Activated naive CD8-positive, alpha-beta T cell treated with anti-CD3 and anti-CD28 coated beads, Interleukin-2, amount 50 U/mL, for 24 hours (primary cell): ENCODE results near the gene CCDC154.

ENCODE experiments used
- ATAC-seq: fragments of 150-1000 bp; cut with Tn5 transposase; one replicate; pipeline ENCODE4 v1.10.0; 2021
- DNase-seq: peaks from one replicate; pipeline ENCODE4 v3.0.0; 2021
- H3K27ac Mint-ChIP-seq: one replicate; pipeline ENCODE4 v1.8.0; 2021; ENCODE audit warnings: mild to moderate bottlenecking, mixed read lengths
- H3K27me3 Mint-ChIP-seq: one replicate; pipeline ENCODE4 v1.8.0; 2021; ENCODE audit warnings: mixed read lengths
- H3K36me3 Mint-ChIP-seq: one replicate; pipeline ENCODE4 v1.8.0; 2021; ENCODE audit warnings: low read depth, mixed read lengths
- H3K4me1 Mint-ChIP-seq: one replicate; pipeline ENCODE4 v1.8.0; 2021; ENCODE audit warnings: mixed read lengths
- H3K4me3 Mint-ChIP-seq: one replicate; pipeline ENCODE4 v1.8.0; 2021; ENCODE audit warnings: mild to moderate bottlenecking, moderate library complexity, mixed read lengths
- H3K9me3 Mint-ChIP-seq: one replicate; pipeline ENCODE4 v1.8.0; 2021; ENCODE audit warnings: mixed read lengths

The CCDC154 gene

GRCh38 chr16:1466054-1466453 lies 21.7 kb upstream of the CCDC154 start:
- H3K4me1 Mint-ChIP-seq: peaks cover 11% of the 10 kb centered on the region
- no peaks in the 10 kb centered on the region for H3K9me3 Mint-ChIP-seq
- H3K27me3 Mint-ChIP-seq: no peaks in the 10 kb centered on the region
- ATAC-seq (no peak), DNase-seq (no peak)
- H3K4me3 Mint-ChIP-seq: no peak overlapping the region
- H3K27ac Mint-ChIP-seq: no peak overlapping the region
- no peaks in the 10 kb centered on the region for H3K36me3 Mint-ChIP-seq

DNA sequence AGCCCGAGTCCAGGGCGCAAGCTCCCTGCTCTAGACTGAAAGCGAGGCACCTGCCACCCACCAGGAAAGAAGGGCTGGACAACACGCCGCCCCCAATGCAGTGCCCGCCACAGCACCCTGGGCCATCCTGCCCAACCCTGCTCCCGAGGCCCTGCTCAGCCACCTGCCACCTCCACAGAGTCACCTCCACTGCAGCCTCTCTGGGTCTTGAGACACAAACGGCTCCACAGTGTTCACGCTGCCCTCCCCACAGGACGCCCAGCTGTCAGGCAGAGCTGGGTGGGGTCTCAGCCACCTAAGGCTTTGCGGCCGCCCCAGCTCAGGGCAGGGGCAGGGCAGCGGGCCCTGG lies 21.2 kb upstream of the CCDC154 start:
- H3K27ac Mint-ChIP-seq: no peak overlapping the region

GRCh38 chr16:1464894-1465566 lies 20.7 kb upstream of the CCDC154 start:
- Mint-ChIP-seq H3K4me3 (no peak overlapping the region), H3K9me3 (no peaks in the 10 kb centered on the region), H3K27me3 (no peaks in the 10 kb centered on the region), H3K27ac (no peak overlapping the region), H3K4me1 (peaks cover 3% of the 10 kb centered on the region), H3K36me3 (no peaks in the 10 kb centered on the region)
- ATAC-seq (no peak), DNase-seq (no peak)

More for the DNA sequence above, 21.2 kb upstream of the CCDC154 start:
- H3K4me3 Mint-ChIP-seq: no peak overlapping the region
- no peaks in the 10 kb centered on the region for H3K36me3 Mint-ChIP-seq
- H3K4me1 Mint-ChIP-seq: peaks cover 7% of the 10 kb centered on the region
- DNase-seq (no peak), ATAC-seq (no peak)
- no peaks in the 10 kb centered on the region for H3K9me3 Mint-ChIP-seq
- H3K27me3 Mint-ChIP-seq: no peaks in the 10 kb centered on the region

DNA sequence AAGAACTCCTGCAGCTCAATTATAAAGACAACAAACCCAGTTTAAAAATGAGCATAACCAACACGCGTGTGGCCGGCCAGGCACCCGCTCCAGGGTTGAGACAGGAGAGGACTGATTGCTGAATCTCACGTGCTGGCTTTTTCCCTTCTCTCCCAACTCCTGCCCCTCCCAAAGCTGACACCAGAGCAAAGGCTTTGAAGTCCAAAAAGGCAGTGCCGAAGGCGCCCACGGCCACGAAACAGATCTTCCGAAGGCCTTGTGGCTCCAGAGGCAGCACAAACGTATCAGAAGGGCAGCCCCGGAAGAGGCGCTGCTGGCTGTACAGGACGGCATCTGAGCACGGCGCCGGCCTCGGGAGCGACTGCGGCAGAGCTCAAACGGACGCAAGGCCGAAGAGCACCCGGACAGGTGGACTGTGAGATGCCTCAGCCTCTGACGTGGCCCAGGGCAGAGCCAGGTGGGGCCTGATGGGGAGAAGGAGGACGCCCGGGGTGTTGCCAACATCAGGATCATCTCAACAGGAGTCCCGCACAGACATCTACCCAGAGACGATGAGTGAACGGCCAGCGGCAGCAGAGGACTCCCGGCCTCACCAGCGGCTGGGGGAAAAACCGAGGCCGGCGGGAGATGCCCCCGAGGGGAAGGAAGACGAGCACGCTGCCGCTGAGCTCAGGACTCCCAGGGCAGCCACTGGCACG lies 20.0 kb upstream of the CCDC154 start:
- Mint-ChIP-seq H3K27ac (no peak overlapping the region), H3K9me3 (no peaks in the 10 kb centered on the region), H3K36me3 (no peaks in the 10 kb centered on the region), H3K4me1 (no peaks in the 10 kb centered on the region), H3K27me3 (no peaks in the 10 kb centered on the region), H3K4me3 (no peak overlapping the region)
- ATAC-seq: no peak
- DNase-seq: no peak

DNA sequence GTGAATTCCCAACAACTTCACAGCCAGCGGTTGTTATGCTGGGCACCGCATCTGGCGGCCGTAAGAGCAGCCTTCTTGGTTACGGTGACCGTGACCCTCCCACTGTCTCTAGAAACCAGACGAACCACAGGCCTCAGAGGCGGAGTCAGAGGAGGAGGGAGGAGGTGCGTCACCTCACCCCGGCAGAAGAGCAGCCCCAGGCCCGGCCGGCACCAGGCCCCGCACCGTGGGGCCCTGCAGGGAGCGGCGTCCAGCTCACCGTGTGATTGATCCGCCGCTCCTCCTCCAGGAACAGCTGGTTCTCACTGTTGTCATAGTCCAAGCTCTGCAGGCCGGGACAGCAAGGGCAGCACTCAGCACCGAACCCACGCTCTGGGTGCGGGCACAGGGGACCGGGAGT lies 16.8 kb upstream of the CCDC154 start:
- Mint-ChIP-seq H3K36me3 (no peaks in the 10 kb centered on the region), H3K27ac (no peak overlapping the region)
- ATAC-seq: no peak

GRCh38 chr16:1460602-1461138 lies 16.3 kb upstream of the CCDC154 start:
- ATAC-seq: no peak
- H3K36me3 Mint-ChIP-seq: no peaks in the 10 kb centered on the region

More for the DNA sequence above, 16.8 kb upstream of the CCDC154 start:
- peaks cover 7% of the 10 kb centered on the region for H3K4me1 Mint-ChIP-seq
- no peak overlapping the region for H3K4me3 Mint-ChIP-seq
- no peaks in the 10 kb centered on the region for H3K27me3 Mint-ChIP-seq
- DNase-seq: no peak
- no peaks in the 10 kb centered on the region for H3K9me3 Mint-ChIP-seq

DNA sequence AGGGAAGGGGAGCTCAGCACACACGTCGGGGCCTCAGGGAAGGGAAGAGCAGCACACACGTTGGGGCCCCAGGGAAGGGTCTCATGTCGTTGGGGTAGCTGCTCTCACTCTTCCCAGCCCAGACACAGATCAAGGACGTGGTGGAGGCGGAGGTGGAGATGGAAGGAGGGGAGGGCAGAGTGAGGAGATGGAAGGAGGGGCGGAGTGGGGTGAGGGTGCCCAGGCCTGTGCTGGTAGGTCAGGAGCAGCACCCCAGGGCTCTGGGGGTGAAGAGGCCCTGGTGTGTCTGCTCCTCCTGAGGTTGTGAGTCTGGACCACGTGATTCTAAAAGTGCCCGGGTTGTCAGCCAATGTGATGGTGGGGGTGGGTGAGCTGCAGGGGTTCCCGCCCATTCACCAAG lies 15.6 kb upstream of the CCDC154 start:
- Mint-ChIP-seq H3K27ac (no peak overlapping the region), H3K4me1 (peaks cover 7% of the 10 kb centered on the region), H3K36me3 (no peaks in the 10 kb centered on the region), H3K27me3 (no peaks in the 10 kb centered on the region), H3K9me3 (no peaks in the 10 kb centered on the region), H3K4me3 (no peak overlapping the region)
- ATAC-seq: no peak
- no peak for DNase-seq

More at GRCh38 chr16:1460602-1461138, 16.3 kb upstream of the CCDC154 start:
- no peak for DNase-seq
- no peaks in the 10 kb centered on the region for H3K9me3 Mint-ChIP-seq
- no peaks in the 10 kb centered on the region for H3K27me3 Mint-ChIP-seq
- H3K27ac Mint-ChIP-seq: no peak overlapping the region
- peaks cover 7% of the 10 kb centered on the region for H3K4me1 Mint-ChIP-seq
- H3K4me3 Mint-ChIP-seq: no peak overlapping the region

GRCh38 chr16:1458977-1459341 lies 14.6 kb upstream of the CCDC154 start:
- ATAC-seq (no peak), DNase-seq (no peak)
- H3K9me3 Mint-ChIP-seq: no peaks in the 10 kb centered on the region
- peaks cover 7% of the 10 kb centered on the region for H3K4me1 Mint-ChIP-seq
- no peaks in the 10 kb centered on the region for H3K27me3 Mint-ChIP-seq
- H3K27ac Mint-ChIP-seq: peak overlapping the region; percentile 14
- H3K36me3 Mint-ChIP-seq: no peaks in the 10 kb centered on the region
- no peak overlapping the region for H3K4me3 Mint-ChIP-seq

GRCh38 chr16:1458336-1458976 lies 14.1 kb upstream of the CCDC154 start:
- no peak overlapping the region for H3K4me3 Mint-ChIP-seq
- H3K9me3 Mint-ChIP-seq: no peaks in the 10 kb centered on the region
- H3K36me3 Mint-ChIP-seq: no peaks in the 10 kb centered on the region
- ATAC-seq (peak; percentile 42), DNase-seq (peak; percentile 26)
- H3K27ac Mint-ChIP-seq: peak overlapping the region; percentile 14
- peaks cover 7% of the 10 kb centered on the region for H3K4me1 Mint-ChIP-seq
- no peaks in the 10 kb centered on the region for H3K27me3 Mint-ChIP-seq

- H3K4me1 Mint-ChIP-seq: peaks cover 7% of the 10 kb centered on the region
- no peak for DNase-seq
- H3K27me3 Mint-ChIP-seq: no peaks in the 10 kb centered on the region
- H3K27ac Mint-ChIP-seq: no peak overlapping the region
- no peak for ATAC-seq
- no peaks in the 10 kb centered on the region for H3K9me3 Mint-ChIP-seq
- no peak overlapping the region for H3K4me3 Mint-ChIP-seq
- no peaks in the 10 kb centered on the region for H3K36me3 Mint-ChIP-seq
Observed at GRCh38 chr16:1457489-1458245, 13.3 kb upstream of the CCDC154 start.

GRCh38 chr16:1456951-1457350 lies 12.6 kb upstream of the CCDC154 start:
- Mint-ChIP-seq H3K36me3 (no peaks in the 10 kb centered on the region), H3K9me3 (no peaks in the 10 kb centered on the region), H3K4me1 (peaks cover 7% of the 10 kb centered on the region), H3K4me3 (no peak overlapping the region), H3K27me3 (no peaks in the 10 kb centered on the region), H3K27ac (no peak overlapping the region)
- DNase-seq (no peak), ATAC-seq (no peak)

- no peak for DNase-seq
- no peak overlapping the region for H3K27ac Mint-ChIP-seq
- no peaks in the 10 kb centered on the region for H3K27me3 Mint-ChIP-seq
- no peak overlapping the region for H3K4me3 Mint-ChIP-seq
- H3K36me3 Mint-ChIP-seq: no peaks in the 10 kb centered on the region
- H3K4me1 Mint-ChIP-seq: peaks cover 7% of the 10 kb centered on the region
- H3K9me3 Mint-ChIP-seq: no peaks in the 10 kb centered on the region
- ATAC-seq: no peak
Observed at GRCh38 chr16:1455190-1456171, 11.1 kb upstream of the CCDC154 start.

- Mint-ChIP-seq H3K4me1 (peaks cover 7% of the 10 kb centered on the region), H3K27ac (no peak overlapping the region)
Observed at GRCh38 chr16:1454561-1454960, 10.2 kb upstream of the CCDC154 start.

More at GRCh38 chr16:1454561-1454960, 10.2 kb upstream of the CCDC154 start:
- ATAC-seq (no peak), DNase-seq (no peak)
- Mint-ChIP-seq H3K9me3 (no peaks in the 10 kb centered on the region), H3K36me3 (no peaks in the 10 kb centered on the region), H3K4me3 (no peak overlapping the region), H3K27me3 (no peaks in the 10 kb centered on the region)
